HepG2 (cell line): ENCODE results near the gene PCGF5. TPM values are rescaled to one million over a fixed set of nuclear protein-coding genes. Genes with fewer than 3 reads are reported as not detected.

Source experiments
- ATAC-seq: fragments of 200-7000 bp; cut with Tn5 transposase; 3 replicates; pipeline ENCODE4 v1.9.1; 2020; ENCODE audit warnings: mild to moderate bottlenecking, moderate library complexity
- BruUV-seq: library from RNA; stranded (reverse); fragments of 400-500 nt; replicated peaks from 2 replicates; lab custom pipeline; 2021; lab: Mats Ljungman, UMichigan
- CTCF ChIA-PET: fragments of 300-600 bp; formaldehyde crosslinking; extraction: SDS; loops from one replicate; lab custom pipeline; 2021; ENCODE audit warnings: low total read pairs, inconsistent platforms, low intra/inter-chr PET ratio; lab: Yijun Ruan, JAX
- POLR2A ChIA-PET: fragments of 350-600 bp; sonication (Branson Sonifier 250); formaldehyde crosslinking; loops from one replicate; lab custom pipeline; 2020; ENCODE audit warnings: antibody characterized with exemption, inconsistent platforms; lab: Yijun Ruan, JAX
- DNase-seq: peaks from one replicate; pipeline ENCODE4 v3.0.0-alpha.2; 2015; ENCODE audit warnings: low spot score
- FAIRE-seq: peaks from 3 replicates; lab custom pipeline; 2011; peaks lifted over from hg19 to GRCh38; lab: Jason Lieb, UNC
- H2AFZ ChIP-seq: one replicate; pipeline ENCODE4 v1.6.1; 2011; ENCODE audit warnings: low read length, inconsistent platforms
- H3K27ac ChIP-seq: fragments of 300-600 bp; 3 replicates; pipeline ENCODE4 v1.8.0; 2011; ENCODE audit warnings: mixed run types, mild to moderate bottlenecking, mixed read lengths, low read length, inconsistent platforms; ENCODE audit not compliant: insufficient read depth; ENCODE audit errors: extremely low read length
- H3K27me3 ChIP-seq, 2 experiments: fragments of 200-600 bp in 1 of 2; 2 replicates in 1 of 2; 3 replicates in 1 of 2; pipeline versions ENCODE4 v1.6.0 to v1.8.0; 2011; ENCODE audit warnings: low read length in 2 of 2, mild to moderate bottlenecking in 2 of 2, moderate library complexity in 2 of 2, inconsistent platforms in 1 of 2; ENCODE audit not compliant: insufficient read depth in 2 of 2, control insufficient read depth in 1 of 2
- H3K36me3 ChIP-seq, 2 experiments: fragments of 200-600 bp in 1 of 2; replicated peaks in 1 of 2; 2 replicates in 1 of 2; 3 replicates in 1 of 2; pipeline versions ENCODE4 v1.5.1 to v1.8.0; 2011; ENCODE audit warnings: low read length in 2 of 2, inconsistent platforms in 1 of 2; ENCODE audit not compliant: insufficient read depth in 2 of 2, control insufficient read depth in 1 of 2
- H3K4me1 ChIP-seq: 2 replicates; pipeline ENCODE4 v1.5.1; 2012; ENCODE audit warnings: low read length, inconsistent platforms; ENCODE audit not compliant: insufficient read depth
- H3K4me2 ChIP-seq: 2 replicates; pipeline ENCODE4 v1.6.0; 2011; ENCODE audit warnings: low read depth, low read length, inconsistent platforms
- H3K4me3 ChIP-seq, 3 experiments: fragments of 200-600 bp in 1 of 3; sonication (generic), shearing (Covaris generic) in 1 of 3; replicated peaks in 1 of 3; 2 replicates each; pipeline ENCODE4 v1.5.1; 2011 to 2016; ENCODE audit warnings: low read length in 3 of 3, inconsistent platforms in 2 of 3, low read depth in 2 of 3, mild to moderate bottlenecking in 2 of 3, control low read depth in 1 of 3, mixed read lengths in 1 of 3; ENCODE audit not compliant: insufficient read depth in 1 of 3
- H3K79me2 ChIP-seq: one replicate; pipeline ENCODE4 v1.6.1; 2011; ENCODE audit warnings: low read length, inconsistent platforms; ENCODE audit not compliant: insufficient read depth
- H3K9ac ChIP-seq: 2 replicates; pipeline ENCODE4 v1.6.0; 2011; ENCODE audit warnings: mild to moderate bottlenecking, low read depth, low read length, inconsistent platforms; ENCODE audit not compliant: insufficient read depth
- H3K9me3 ChIP-seq: 2 replicates; pipeline ENCODE4 v1.5.1; 2012; ENCODE audit warnings: mild to moderate bottlenecking, low read length
- H4K20me1 ChIP-seq: 2 replicates; pipeline ENCODE4 v1.6.0; 2011; ENCODE audit warnings: inconsistent platforms, mild to moderate bottlenecking, low read length, moderate library complexity; ENCODE audit not compliant: insufficient read depth
- HES4 ChIP-seq: sonication (generic); formaldehyde crosslinking; IDR thresholded peaks from 2 replicates; pipeline ENCODE4 v1.9.0; 2021; ENCODE audit warnings: mild to moderate bottlenecking, missing genetic modification reagents, borderline replicate concordance
- PITX1 ChIP-seq: sonication (generic); formaldehyde crosslinking; IDR thresholded peaks from 2 replicates; pipeline ENCODE4 v1.5.1; 2020; ENCODE audit warnings: mild to moderate bottlenecking, missing genetic modification reagents
- SYNCRIP ChIP-seq: fragments of 200-400 bp; formaldehyde crosslinking; IDR thresholded peaks from 2 replicates; pipeline ENCODE4 v1.6.1; 2018; ENCODE audit warnings: mild to moderate bottlenecking, low read depth, low read length; ENCODE audit not compliant: insufficient read depth
- ZMYM4 ChIP-seq: sonication (generic); formaldehyde crosslinking; IDR thresholded peaks from 2 replicates; pipeline ENCODE4 v1.8.1; 2023; ENCODE audit warnings: mild to moderate bottlenecking, missing genetic modification reagents
- ZNF18 ChIP-seq: sonication (generic); formaldehyde crosslinking; IDR thresholded peaks from 2 replicates; pipeline ENCODE4 v1.8.0; 2022; ENCODE audit warnings: mild to moderate bottlenecking, missing genetic modification reagents; ENCODE audit not compliant: insufficient replicate concordance
- ZNF614 ChIP-seq: IDR thresholded peaks from 2 replicates; pipeline ENCODE4 v1.6.1; 2018; ENCODE audit warnings: missing biosample characterization, missing genetic modification reagents, inconsistent platforms, borderline replicate concordance
- ZNF710 ChIP-seq: sonication (generic); formaldehyde crosslinking; IDR thresholded peaks from 2 replicates; pipeline ENCODE4 v1.5.0; 2020; ENCODE audit warnings: mild to moderate bottlenecking, missing genetic modification reagents, borderline replicate concordance
- ZUFSP ChIP-seq: sonication (generic); formaldehyde crosslinking; IDR thresholded peaks from 2 replicates; pipeline ENCODE4 v1.9.0; 2021; ENCODE audit warnings: missing genetic modification reagents, mild to moderate bottlenecking, borderline replicate concordance
- WGBS: methylation state at CpG from one replicate; pipeline ENCODE4 v1.1.6; 2017; ENCODE audit warnings: low lambda C conversion rate; 5-methylcytosine and 5-hydroxymethylcytosine counted together
- in situ Hi-C: cut with HindIII; loops from 2 replicates; pipeline ENCODE4 v1.10.0; 2017; ENCODE audit warnings: low pct_unique_long_range_greater_than_20kb; ENCODE audit not compliant: extremely low pct_ligation_motif_present
- intact Hi-C: fragments of 100-400 bp; cut with micrococcal nuclease; formaldehyde crosslinking; loops from one replicate; pipeline ENCODE4 v1.10.0; 2022; ENCODE audit not compliant: unreplicated experiment
- polyA plus RNA-seq, 8 experiments: library from polyadenylated mRNA; depleted of rRNA in 3 of 8; stranded (reverse) in 7 of 8; unstranded in 1 of 8; fragments of >200 nt; fragmentation: Illumina TruSeq in 4 of 8; extraction: Trizol in 4 of 8; gene quantifications; 2 replicates each; pipeline versions ENCODE4 v1.2.1 to v1.2.3, GENCODE V29; 2011 to 2016; ENCODE audit warnings: low read depth in 4 of 8, missing spikeins in 1 of 8, mixed read lengths in 1 of 8; ENCODE audit not compliant: insufficient read depth in 1 of 8
- total RNA-seq, 5 experiments: library from RNA; depleted of rRNA; stranded (reverse); fragments of >200 nt; fragmentation: Illumina TruSeq; extraction: Trizol; gene quantifications; 2 replicates each; pipeline ENCODE4 v1.2.3, GENCODE V29; 2016; ENCODE audit warnings: low read depth in 1 of 5
- TF ChIP-seq, protein P1 (sequence below): IDR thresholded peaks from 2 replicates; pipeline ENCODE4 v1.6.1; 2016; ENCODE audit warnings: low read depth, missing genetic modification reagents, missing compliant biosample characterization

Gene PCGF5
- total and polyA plus RNA-seq, 2 of the 13 experiments (the other 11 are each of a cell fraction or from before 2014, with no cell fraction given) = 61.3 to 138 TPM

DNA sequence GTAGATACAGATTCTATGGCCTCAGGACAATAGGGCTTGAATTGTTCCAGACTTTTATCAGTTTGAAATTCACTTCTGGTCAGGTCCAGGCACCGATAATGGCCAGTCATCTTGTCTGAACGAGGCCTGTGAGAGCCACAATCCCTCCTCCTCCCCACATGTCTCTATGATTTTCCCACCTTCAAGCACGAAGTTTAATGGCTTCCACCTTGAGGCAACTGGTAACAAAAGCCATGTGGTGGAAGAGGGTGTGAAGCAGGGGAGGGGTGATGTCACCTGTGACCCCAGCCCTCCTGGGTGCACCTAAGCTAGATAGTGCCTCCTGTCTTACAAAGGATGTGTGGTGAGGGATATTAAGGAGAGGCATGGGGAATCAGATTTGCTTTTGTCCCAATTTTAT is 89.2 kb downstream of the PCGF5 start:
- H3K36me3 ChIP-seq = no peaks in the 10 kb centered on the region
- DNase-seq (no peak), FAIRE-seq (no peak), ATAC-seq (no peak)
- intact Hi-C loops (loop anchor here (10.0 kb wide), 1 partner anchor 245 kb away; no protein-coding TSS in a partner anchor), in situ Hi-C loops (no loop called here)
- H3K79me2 ChIP-seq = no peaks in the 10 kb centered on the region
- H3K27ac ChIP-seq = no peak overlapping the region
- peaks cover 0 to 1% of the 10 kb centered on the region in 2 experiments; a peak in 2 of 5 replicates for H3K27me3 ChIP-seq
- 0% methylated on average over 3 of the region's 3 CpGs for WGBS
- no peak overlapping the region for H3K4me2 ChIP-seq
- H2AFZ ChIP-seq = no peak overlapping the region
- H3K4me3 ChIP-seq = no peak overlapping the region
- H3K9me3 ChIP-seq = no peaks in the 10 kb centered on the region
- ChIA-PET CTCF (no interaction called here), POLR2A (no interaction called here)
- no TSS peak for BruUV-seq
- H4K20me1 ChIP-seq = no peaks in the 10 kb centered on the region
- H3K9ac ChIP-seq = no peak overlapping the region
- no peaks in the 10 kb centered on the region for H3K4me1 ChIP-seq
- TF ChIP-seq ZNF710 (CRISPR knock-in tag) = no peak
- TF ChIP-seq ZNF614 (CRISPR knock-in tag) = no peak
- no peak for TF ChIP-seq ZNF18 (CRISPR knock-in tag)
- TF ChIP-seq HES4 = no peak
- TF ChIP-seq PITX1 (CRISPR knock-in tag) = no peak
- no peak for TF ChIP-seq ZMYM4 (CRISPR knock-in tag)
- no peak for TF ChIP-seq ZUFSP (CRISPR knock-in tag)
- TF ChIP-seq, protein P1, sequence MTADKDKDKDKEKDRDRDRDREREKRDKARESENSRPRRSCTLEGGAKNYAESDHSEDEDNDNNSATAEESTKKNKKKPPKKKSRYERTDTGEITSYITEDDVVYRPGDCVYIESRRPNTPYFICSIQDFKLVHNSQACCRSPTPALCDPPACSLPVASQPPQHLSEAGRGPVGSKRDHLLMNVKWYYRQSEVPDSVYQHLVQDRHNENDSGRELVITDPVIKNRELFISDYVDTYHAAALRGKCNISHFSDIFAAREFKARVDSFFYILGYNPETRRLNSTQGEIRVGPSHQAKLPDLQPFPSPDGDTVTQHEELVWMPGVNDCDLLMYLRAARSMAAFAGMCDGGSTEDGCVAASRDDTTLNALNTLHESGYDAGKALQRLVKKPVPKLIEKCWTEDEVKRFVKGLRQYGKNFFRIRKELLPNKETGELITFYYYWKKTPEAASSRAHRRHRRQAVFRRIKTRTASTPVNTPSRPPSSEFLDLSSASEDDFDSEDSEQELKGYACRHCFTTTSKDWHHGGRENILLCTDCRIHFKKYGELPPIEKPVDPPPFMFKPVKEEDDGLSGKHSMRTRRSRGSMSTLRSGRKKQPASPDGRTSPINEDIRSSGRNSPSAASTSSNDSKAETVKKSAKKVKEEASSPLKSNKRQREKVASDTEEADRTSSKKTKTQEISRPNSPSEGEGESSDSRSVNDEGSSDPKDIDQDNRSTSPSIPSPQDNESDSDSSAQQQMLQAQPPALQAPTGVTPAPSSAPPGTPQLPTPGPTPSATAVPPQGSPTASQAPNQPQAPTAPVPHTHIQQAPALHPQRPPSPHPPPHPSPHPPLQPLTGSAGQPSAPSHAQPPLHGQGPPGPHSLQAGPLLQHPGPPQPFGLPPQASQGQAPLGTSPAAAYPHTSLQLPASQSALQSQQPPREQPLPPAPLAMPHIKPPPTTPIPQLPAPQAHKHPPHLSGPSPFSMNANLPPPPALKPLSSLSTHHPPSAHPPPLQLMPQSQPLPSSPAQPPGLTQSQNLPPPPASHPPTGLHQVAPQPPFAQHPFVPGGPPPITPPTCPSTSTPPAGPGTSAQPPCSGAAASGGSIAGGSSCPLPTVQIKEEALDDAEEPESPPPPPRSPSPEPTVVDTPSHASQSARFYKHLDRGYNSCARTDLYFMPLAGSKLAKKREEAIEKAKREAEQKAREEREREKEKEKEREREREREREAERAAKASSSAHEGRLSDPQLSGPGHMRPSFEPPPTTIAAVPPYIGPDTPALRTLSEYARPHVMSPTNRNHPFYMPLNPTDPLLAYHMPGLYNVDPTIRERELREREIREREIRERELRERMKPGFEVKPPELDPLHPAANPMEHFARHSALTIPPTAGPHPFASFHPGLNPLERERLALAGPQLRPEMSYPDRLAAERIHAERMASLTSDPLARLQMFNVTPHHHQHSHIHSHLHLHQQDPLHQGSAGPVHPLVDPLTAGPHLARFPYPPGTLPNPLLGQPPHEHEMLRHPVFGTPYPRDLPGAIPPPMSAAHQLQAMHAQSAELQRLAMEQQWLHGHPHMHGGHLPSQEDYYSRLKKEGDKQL (CRISPR knock-in tag) = no peak
- no peak for TF ChIP-seq SYNCRIP
